ENCODE data around the gene ELFN2.

ELFN2 gene

GRCh38 chr22:37425800-37426705 is 1.2 kb downstream of the ELFN2 start:
- no peak for DNase-seq

GRCh38 chr22:37425369-37425768 is 1.9 kb downstream of the ELFN2 start:
- no peak for DNase-seq

DNA sequence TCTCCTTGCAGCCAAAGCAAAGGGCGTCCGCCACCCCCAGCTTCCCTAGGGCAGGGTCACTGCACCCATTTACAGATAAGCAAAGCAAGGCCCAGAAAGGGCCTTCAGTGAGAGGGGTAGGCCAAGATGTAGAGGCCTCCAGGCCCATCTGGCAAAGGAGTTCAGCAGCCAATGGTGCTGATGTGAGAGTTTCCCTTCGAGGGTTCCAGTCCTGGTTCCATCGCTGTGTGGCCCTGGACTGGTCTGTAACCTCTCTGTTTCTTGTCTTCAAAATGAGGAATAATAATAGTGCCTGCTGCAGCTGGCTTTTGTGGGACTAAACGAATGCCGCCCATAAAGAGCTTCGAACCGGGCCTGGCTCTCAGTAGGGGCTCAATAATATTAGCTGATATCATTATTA is 4.0 kb downstream of the ELFN2 start:
- DNase-seq: no peak

- DNase-seq: no peak
Measured at GRCh38 chr22:37421468-37421877, 5.8 kb downstream of the ELFN2 start.

DNA sequence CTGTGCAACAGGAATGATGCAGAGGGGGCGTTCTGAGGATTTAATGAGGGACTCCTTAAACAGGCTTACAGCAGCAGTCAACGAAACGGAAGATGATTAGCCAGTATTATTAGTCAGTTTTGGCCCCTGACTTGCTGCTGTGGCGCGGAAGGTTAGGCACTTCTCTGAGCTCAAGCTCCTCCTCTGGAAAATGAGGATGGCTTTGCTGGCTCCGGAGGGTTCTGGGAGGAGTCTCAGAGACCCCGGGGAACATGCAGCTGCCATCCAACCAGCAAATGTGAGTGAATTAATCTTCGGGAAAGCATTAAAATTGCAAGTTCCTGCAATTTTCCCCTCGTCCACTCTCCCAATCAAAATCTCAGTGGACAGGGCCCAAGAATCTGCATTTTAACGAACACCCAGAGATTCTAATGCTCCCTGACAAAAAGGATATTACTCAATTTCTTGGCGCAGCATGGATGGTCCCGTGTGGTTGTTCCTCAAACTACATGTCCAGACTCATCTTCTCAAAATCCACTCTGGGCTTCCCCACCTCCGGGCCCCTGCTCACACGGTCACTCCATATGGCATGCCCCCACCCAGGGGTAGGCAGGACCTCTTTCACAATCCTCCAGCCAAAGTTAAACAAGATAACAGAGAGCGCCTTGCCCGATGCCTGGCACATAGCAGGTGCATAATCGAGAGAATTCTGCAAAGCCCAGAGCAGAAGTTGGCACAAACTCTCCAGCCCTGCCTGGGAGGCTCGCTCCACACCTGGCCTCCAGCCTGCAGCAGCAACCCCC is 6.4 kb downstream of the ELFN2 start:
- no peak for DNase-seq

- no peak for DNase-seq
Measured at GRCh38 chr22:37419969-37420685, 7.2 kb downstream of the ELFN2 start.

DNA sequence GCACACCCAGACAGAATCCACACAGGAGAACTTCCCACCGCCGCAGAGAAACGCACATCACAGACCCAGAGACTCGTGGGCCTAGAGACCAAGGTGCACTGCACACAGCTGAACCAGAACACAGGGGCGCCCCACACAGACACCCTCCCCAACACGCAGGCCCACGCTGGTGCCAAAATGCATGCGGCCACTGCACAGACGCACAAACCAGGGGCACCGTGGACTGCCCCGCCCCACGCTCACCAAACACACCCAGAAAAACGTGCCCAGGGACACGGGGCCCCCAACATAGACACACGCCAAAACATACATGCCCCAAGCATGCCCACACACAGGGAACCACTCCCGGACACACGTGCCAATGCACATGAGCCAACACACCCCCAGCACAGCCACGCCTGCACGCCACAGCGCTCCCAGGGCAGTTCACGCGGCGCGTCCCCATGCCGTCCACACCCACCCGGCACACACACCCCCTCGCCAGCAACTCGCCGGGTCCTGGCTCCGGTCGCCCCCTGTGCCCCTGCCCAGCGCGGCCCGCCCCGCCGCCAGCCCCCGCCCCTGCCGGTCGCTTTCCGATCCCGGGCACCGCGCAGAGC is 7.8 kb downstream of the ELFN2 start:
- DNase-seq: no peak

DNA sequence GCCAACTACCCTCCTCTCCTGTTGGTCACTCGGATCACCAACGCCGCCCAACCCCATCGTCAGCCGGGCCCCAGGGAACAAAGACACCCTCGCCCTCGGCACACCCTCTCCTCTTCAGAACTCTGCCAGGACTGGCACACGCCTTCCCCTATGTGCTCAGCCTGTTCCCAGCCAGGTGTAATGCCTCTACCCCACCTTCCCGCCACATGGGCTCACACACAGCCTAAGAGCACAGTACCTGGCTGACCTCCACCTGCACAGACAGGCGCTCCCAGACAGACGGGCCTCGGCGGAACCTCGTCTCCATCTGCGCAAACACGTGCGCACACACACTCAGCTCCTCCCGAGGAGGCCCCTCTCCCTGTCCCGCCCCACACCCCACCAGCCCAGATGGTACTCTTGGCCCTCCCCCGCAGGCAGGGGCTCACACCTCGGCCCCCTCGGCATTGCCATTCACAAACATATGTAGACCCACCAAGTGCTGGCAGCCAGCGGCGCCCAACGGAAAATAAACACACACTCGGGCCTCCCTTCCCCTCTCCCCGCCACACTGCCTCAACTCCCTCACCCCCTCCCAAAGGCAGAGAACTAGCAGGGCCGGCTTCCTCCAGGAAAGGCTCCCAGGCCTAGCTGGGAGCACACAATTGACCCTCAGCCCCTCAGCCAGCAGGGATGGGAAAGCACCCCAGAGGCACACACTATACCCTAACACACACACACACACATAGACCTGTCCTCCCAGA is 8.5 kb downstream of the ELFN2 start:
- DNase-seq: no peak

DNA sequence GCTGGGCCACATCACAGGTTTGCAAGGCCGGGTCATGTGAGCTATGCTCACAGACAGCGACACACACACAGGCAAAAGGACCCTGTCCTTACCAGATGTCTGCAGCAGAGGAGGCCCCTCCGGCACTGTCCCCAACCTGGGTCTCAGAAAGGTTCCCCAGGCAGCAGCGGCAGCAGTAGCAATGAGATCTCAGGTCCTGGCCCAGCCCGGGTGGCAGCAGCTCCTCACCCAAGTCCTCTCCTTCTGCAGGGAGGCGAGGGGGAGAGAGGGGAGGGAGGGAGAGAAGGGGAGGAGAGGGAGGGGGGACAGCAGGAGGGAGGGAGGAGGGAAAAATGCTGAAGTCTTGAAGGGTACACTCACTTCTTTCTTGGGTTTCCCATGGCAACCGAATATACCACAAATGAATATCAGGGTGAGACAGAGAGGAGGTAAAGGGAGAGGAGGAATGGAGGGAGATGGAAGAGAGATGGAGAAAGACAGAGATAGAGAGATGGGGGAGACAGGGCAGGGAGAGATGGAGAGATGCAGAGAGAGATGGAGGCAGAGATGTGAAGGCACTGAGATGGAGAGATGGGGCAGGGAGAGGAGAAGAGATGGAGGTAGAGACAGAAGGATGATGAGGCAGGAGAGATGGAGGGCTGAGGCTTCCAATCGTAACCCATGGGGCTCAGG is 9.5 kb downstream of the ELFN2 start:
- no peak for DNase-seq

DNA sequence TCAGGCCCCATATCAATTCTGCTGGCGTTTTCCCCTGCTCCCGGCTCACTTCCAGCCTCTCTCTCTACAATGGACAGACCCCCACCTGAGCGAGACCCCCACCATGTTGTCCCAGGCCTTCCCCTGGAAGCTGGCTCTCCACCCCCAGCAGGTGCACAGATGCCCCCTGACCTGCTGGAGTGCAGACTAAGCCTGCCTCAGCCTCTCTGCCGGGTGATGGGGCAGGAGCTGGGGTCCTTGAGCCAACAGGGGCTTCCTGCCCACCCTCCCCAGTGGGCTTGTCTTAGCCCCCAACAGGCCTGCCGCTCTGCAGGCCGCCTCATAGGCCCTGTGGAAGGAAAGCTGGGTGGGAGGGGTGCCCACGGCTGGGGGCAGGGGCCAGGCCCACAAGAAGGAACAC is 10.0 kb downstream of the ELFN2 start:
- DNase-seq: no peak

- no peak for DNase-seq
Measured at GRCh38 chr22:37416827-37417226, 10.5 kb downstream of the ELFN2 start.

GRCh38 chr22:37416389-37416788 is 10.9 kb downstream of the ELFN2 start:
- no peak for DNase-seq

GRCh38 chr22:37415210-37415609 is 12.1 kb downstream of the ELFN2 start:
- no peak for DNase-seq

DNA sequence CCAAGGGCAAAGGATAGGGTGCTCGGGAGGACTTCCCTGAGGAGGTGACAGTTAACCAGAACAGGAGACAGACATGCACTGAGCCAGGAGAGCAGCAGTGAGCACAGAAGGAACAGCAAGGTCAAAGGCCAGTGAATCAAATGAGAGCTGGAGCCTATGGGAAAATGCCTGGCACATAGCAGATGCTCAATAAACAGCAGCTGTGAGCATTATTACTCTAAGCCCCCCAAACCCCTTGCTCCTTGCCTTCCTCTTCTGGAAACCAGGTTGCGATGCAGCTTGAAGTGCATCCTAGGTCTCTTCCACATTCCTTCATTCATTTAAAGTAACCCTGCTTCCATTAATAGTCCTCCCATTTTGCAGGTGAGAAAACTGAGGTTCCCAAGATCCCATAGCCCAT is 13.0 kb downstream of the ELFN2 start:
- no peak for DNase-seq

DNA sequence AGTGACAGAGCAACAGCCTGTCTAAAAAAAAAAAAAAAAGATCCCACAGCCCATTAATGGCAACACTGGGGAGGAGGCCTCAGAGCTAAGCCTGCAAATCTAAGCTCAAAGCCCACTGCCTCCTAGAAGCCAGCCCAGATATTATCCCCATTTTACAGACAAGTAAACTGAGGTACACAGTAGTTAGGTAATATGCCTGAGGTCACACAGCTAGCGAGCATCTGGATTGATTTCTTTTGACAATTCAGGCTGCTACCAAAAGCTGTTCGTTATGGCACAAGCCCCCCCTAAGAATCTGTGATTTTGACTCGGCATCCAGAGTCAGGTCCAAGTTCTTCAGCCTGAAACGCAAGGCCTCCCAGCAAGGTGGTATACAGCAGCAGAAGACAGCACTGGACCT is 13.7 kb downstream of the ELFN2 start:
- DNase-seq: no peak

- DNase-seq: no peak
Measured at GRCh38 chr22:37412495-37413250, 14.6 kb downstream of the ELFN2 start.

DNA sequence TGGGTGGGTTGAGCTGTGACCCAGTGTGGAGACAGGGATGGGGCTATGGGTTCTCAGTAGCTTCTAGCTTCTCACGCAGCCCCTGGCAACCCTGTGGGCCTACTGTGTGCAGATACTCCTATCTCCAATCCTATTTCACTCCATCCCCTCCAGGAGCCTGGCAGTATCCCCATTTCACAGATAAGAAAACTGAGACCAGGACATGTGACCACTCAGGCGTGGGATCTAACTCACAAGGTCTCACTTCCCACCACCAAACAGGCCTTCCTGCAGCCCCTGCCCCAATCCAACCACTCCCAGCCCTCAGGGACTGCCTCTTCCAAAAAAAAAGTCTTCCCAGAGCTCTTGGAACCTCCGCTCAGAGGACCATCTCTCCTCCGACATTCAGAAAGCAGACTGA is 15.6 kb downstream of the ELFN2 start:
- DNase-seq: no peak

DNA sequence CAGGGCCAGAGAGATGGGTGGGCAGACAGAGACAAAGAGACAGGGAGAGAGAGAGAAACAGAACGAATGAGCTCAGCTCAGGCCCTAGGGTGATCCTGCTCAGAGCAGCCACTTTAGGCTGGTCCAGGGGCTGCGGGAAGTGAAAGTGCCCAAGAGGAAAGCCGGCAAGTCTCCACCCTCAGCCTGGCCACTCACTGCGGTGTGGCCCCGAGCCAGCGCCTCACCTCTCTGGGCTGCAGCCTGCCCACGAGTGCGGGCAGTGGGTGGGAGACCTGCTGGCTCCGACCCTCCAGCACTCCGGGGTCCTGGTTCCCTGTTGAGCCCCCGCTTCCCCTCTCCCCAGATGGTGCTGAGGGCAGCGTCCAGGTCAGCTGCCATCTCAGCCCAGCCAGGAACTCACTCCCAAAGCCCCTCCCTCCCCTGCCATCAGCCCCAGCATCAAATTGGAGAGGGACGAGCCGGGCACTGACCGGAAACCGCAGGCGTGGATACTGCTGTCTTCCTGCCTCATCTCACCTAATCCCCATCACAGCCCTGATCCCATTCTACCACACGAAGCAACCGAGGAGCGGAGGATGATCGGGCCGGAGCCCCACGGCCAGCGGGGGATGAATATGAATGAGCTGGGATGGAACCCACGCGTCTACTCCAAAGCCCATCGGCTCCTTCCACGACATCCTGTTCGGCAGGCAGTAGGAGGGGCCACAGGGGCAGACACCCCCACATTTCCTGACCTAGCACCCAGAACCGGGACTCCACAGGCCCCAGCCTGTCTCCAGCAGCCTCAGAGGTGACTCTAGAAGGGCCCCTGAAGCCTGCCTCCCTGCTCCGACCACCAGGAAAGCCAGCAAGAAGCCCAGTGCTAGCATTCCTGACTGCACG is 16.9 kb downstream of the ELFN2 start:
- no peak for DNase-seq

- DNase-seq: no peak
Measured at GRCh38 chr22:37409459-37410050, 17.7 kb downstream of the ELFN2 start.

GRCh38 chr22:37409031-37409430 is 18.2 kb downstream of the ELFN2 start:
- no peak for DNase-seq
